Amniotic stem cell (primary cell): Measurements from ENCODE around the gene CHRM3.

Experiments
- DNase-seq: peaks from one replicate; lab custom pipeline; 2025; lab: John Stamatoyannopoulos, UW

CHRM3 gene

GRCh38 chr1:239413916-239414315 is 27.5 kb downstream of the CHRM3 start:
- no peak for DNase-seq

GRCh38 chr1:239417221-239417620 is 30.9 kb downstream of the CHRM3 start:
- DNase-seq, result no peak

- no peak for DNase-seq
Observed at GRCh38 chr1:239417986-239418640, 31.7 kb downstream of the CHRM3 start.

- no peak for DNase-seq
Observed at GRCh38 chr1:239418681-239419080, 32.3 kb downstream of the CHRM3 start.

- DNase-seq, result no peak
Observed at GRCh38 chr1:239421811-239422210, 35.4 kb downstream of the CHRM3 start.

- no peak for DNase-seq
Observed at GRCh38 chr1:239422818-239423217, 36.5 kb downstream of the CHRM3 start.

GRCh38 chr1:239426821-239427475 is 40.6 kb downstream of the CHRM3 start:
- no peak for DNase-seq

- no peak for DNase-seq
Observed at GRCh38 chr1:239427712-239428111, 41.3 kb downstream of the CHRM3 start.

GRCh38 chr1:239428120-239428710 is 41.8 kb downstream of the CHRM3 start:
- peak; percentile 2 for DNase-seq

- no peak for DNase-seq
Observed at GRCh38 chr1:239429163-239429562, 42.8 kb downstream of the CHRM3 start.

GRCh38 chr1:239432255-239432654 is 45.9 kb downstream of the CHRM3 start:
- no peak for DNase-seq

- no peak for DNase-seq
Observed at GRCh38 chr1:239434181-239434580, 47.8 kb downstream of the CHRM3 start.
